CD4-positive, alpha-beta T cell (primary cell): ENCODE measurements around the gene FBXO9. TPM values are rescaled to one million over a fixed set of nuclear protein-coding genes. Genes with fewer than 3 reads are reported as not detected.

Source experiments
- ATAC-seq: fragments of 200-7000 bp; cut with Tn5 transposase; one replicate; pipeline ENCODE4 v1.10.0; 2022; ENCODE audit warnings: mild to moderate bottlenecking; ENCODE audit not compliant: poor library complexity
- CTCF ChIA-PET: fragments of 350-600 bp; sonication (Branson Sonifier 250); formaldehyde crosslinking; loops from one replicate; lab custom pipeline; 2021; ENCODE audit warnings: antibody characterized with exemption, inconsistent platforms; lab: Charles Lee
- POLR2A ChIA-PET: fragments of 350-600 bp; sonication (Branson Sonifier 250); formaldehyde crosslinking; loops from one replicate; lab custom pipeline; 2021; ENCODE audit warnings: antibody characterized with exemption, inconsistent platforms; lab: Charles Lee
- DNase-seq, 14 experiments: peaks; one replicate each; pipeline ENCODE4 v3.0.0-alpha.2; 2013 to 2020; ENCODE audit warnings: mixed read lengths in 2 of 14
- H3K27ac ChIP-seq, 2 donors: one replicate each; pipeline versions ENCODE4 v1.5.1 to v1.7.0; 2013; ENCODE audit warnings: low read length in 2 of 2, low read depth in 1 of 2, mild to moderate bottlenecking in 1 of 2
- H3K27me3 ChIP-seq, 2 experiments: 1 replicate in 1 of 2; 2 replicates in 1 of 2; pipeline versions ENCODE4 v1.6.1 to v1.7.0; 2013; ENCODE audit warnings: low read length in 2 of 2, control low read depth in 1 of 2, mild to moderate bottlenecking in 1 of 2, moderate library complexity in 1 of 2; ENCODE audit not compliant: insufficient read depth in 2 of 2, control insufficient read depth in 1 of 2
- H3K36me3 ChIP-seq: one replicate; pipeline ENCODE4 v1.6.1; 2013; ENCODE audit warnings: low read length, control low read depth; ENCODE audit not compliant: insufficient read depth
- H3K4me1 ChIP-seq: one replicate; pipeline ENCODE4 v1.6.1; 2013; ENCODE audit warnings: low read length, control low read depth; ENCODE audit not compliant: insufficient read depth
- H3K4me3 ChIP-seq: one replicate; pipeline ENCODE4 v1.5.1; 2013; ENCODE audit warnings: mild to moderate bottlenecking, low read length, moderate library complexity
- H3K9me3 ChIP-seq, 2 experiments: 1 replicate in 1 of 2; 2 replicates in 1 of 2; pipeline versions ENCODE4 v1.6.1 to v1.7.0; 2013; ENCODE audit warnings: low read length in 2 of 2, mild to moderate bottlenecking in 2 of 2, control low read depth in 1 of 2, moderate library complexity in 1 of 2; ENCODE audit not compliant: control insufficient read depth in 1 of 2, insufficient read depth in 1 of 2
- H3K27ac Mint-ChIP-seq: one replicate; pipeline ENCODE4 v1.8.0; 2020; ENCODE audit warnings: mixed read lengths
- H3K27me3 Mint-ChIP-seq: one replicate; pipeline ENCODE4 v1.8.0; 2021; ENCODE audit warnings: mixed read lengths
- H3K36me3 Mint-ChIP-seq: one replicate; pipeline ENCODE4 v1.8.0; 2021; ENCODE audit warnings: low read depth, mixed read lengths
- H3K4me1 Mint-ChIP-seq: one replicate; pipeline ENCODE4 v1.8.0; 2021; ENCODE audit warnings: low read depth, mixed read lengths
- H3K4me3 Mint-ChIP-seq: one replicate; pipeline ENCODE4 v1.8.0; 2020; ENCODE audit warnings: mild to moderate bottlenecking, mixed read lengths
- H3K9me3 Mint-ChIP-seq: one replicate; pipeline ENCODE4 v1.8.0; 2020; ENCODE audit warnings: mixed read lengths
- intact Hi-C, 2 experiments: fragments of 100-400 bp; cut with DNase I in 1 of 2; cut with micrococcal nuclease in 1 of 2; formaldehyde crosslinking; loops; one replicate each; pipeline versions ENCODE4 v1.15.1 to v1.9.0; 2023 to 2025; cut with DNase I, micrococcal nuclease
- total RNA-seq, 174 experiments: library from RNA in 2 of 174; stranded (reverse) in 2 of 174; gene quantifications; one replicate each; pipeline ENCODE4 v1.2.3 and lab custom pipeline; 2021 to 2026
- TF ChIP-seq, protein P1 (sequence below): fragments of 200-600 bp; IDR thresholded peaks from one replicate; pipeline ENCODE4 v1.8.0; 2022; ENCODE audit warnings: antibody characterized with exemption, mild to moderate bottlenecking

The FBXO9 gene
- total RNA-seq, 2 experiments from 2014 or later = 67.3 to 77.0 TPM

DNA sequence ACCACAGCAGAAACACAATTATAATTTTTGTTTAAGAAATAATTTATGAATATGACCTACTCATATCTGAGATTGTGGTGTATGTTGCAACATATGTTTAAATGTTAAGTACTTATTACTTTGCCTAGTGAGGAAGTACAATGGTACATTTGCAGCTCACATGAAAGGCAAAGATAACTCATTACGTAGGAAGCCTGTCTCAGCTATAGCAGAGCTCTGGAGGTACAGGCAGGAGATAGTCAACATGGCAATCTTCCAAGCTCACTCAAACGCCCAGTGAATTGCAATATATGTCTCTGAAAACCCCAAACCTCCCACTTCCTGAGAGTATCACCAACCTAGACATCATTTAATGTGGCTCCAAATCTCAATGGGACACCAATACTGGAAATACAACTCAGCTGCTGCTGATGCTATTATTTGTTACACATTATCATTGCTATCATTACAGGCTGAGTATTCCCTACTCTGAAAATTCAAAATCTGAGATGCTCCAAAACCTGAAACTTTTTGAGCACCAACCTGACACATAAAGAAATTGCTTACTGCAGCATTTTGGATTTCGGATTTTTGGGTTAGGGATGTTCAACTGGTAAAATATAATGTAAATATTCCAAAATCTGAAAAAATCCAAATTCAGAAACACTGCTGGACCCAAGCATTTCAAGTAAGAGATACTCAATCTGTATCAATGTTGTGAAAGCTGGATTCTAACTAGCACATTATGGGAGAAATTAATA lies 45.0 kb upstream of the FBXO9 start:
- Histone ChIP-seq H3K27ac (no peak overlapping the region), H3K4me1 (no peaks in the 10 kb centered on the region), H3K27me3 (no peaks in the 10 kb centered on the region), H3K4me3 (no peak overlapping the region), H3K9me3 (no peaks in the 10 kb centered on the region), H3K36me3 (peaks cover 33% of the 10 kb centered on the region)
- Mint-ChIP-seq H3K27me3 (no peaks in the 10 kb centered on the region), H3K36me3 (peaks cover 65% of the 10 kb centered on the region), H3K4me1 (peaks cover 20% of the 10 kb centered on the region), H3K9me3 (no peaks in the 10 kb centered on the region), H3K27ac (no peak overlapping the region), H3K4me3 (no peak overlapping the region)
- ChIA-PET CTCF (no interaction called here), POLR2A (no interaction called here)
- intact Hi-C loops = no loop called here
- no peak for DNase-seq
- ATAC-seq = peak; percentile 58
- TF ChIP-seq, protein P1, sequence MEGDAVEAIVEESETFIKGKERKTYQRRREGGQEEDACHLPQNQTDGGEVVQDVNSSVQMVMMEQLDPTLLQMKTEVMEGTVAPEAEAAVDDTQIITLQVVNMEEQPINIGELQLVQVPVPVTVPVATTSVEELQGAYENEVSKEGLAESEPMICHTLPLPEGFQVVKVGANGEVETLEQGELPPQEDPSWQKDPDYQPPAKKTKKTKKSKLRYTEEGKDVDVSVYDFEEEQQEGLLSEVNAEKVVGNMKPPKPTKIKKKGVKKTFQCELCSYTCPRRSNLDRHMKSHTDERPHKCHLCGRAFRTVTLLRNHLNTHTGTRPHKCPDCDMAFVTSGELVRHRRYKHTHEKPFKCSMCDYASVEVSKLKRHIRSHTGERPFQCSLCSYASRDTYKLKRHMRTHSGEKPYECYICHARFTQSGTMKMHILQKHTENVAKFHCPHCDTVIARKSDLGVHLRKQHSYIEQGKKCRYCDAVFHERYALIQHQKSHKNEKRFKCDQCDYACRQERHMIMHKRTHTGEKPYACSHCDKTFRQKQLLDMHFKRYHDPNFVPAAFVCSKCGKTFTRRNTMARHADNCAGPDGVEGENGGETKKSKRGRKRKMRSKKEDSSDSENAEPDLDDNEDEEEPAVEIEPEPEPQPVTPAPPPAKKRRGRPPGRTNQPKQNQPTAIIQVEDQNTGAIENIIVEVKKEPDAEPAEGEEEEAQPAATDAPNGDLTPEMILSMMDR = no peak

DNA sequence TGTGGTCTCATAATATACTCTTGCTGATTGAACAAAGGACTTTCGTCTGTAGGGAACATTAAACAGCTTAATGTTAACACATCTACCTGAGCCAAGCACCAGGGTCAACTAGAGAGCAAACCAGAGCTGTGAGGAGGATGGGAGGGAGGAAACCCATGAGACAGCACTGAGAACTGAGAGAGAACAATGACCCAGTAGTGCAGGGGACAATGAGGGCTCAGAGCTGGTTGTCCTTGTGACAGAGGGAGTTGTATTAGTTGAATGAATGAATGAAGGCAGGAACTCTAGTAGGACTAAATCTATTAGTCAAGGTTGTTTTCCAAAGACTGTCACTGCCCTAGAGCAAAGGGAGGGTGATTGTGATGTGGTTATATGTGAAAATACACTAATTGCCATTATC lies 41.9 kb upstream of the FBXO9 start:
- no peaks in the 10 kb centered on the region for H3K27me3 ChIP-seq
- Mint-ChIP-seq H3K36me3 (peaks cover 57% of the 10 kb centered on the region), H3K27ac (no peak overlapping the region), H3K4me3 (no peak overlapping the region), H3K4me1 (peaks cover 23% of the 10 kb centered on the region), H3K27me3 (no peaks in the 10 kb centered on the region), H3K9me3 (no peaks in the 10 kb centered on the region)
- TF ChIP-seq, protein P1 = no peak
- ChIA-PET POLR2A (no interaction called here), CTCF (no interaction called here)
- no peaks in the 10 kb centered on the region for H3K4me1 ChIP-seq
- H3K4me3 ChIP-seq = no peak overlapping the region
- DNase-seq (no peak), ATAC-seq (no peak)
- intact Hi-C loops = no loop called here
- H3K9me3 ChIP-seq = no peaks in the 10 kb centered on the region
- peaks cover 20% of the 10 kb centered on the region for H3K36me3 ChIP-seq
- H3K27ac ChIP-seq = no peak overlapping the region

DNA sequence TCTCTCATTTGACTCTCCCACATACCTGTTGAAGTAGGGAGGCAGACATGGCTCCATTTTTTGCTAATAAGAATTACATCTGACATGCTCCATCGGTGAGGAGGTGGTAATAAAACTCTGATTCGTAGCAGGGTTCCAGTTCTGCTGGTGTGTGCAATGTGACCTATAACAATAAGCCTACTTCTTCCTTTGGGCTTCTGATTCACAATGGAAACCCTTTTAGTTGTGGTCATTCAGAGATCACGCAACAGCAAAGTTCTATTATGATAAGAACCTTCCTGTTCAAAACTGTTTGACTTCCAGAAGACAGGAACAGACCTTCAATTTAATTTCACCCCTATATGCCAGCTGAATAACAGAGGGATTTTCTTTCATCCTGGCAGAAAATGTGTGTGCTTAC lies 38.7 kb upstream of the FBXO9 start:
- intact Hi-C loops = no loop called here
- POLR2A ChIA-PET = no interaction called here
- Histone ChIP-seq H3K4me3 (no peak overlapping the region), H3K4me1 (no peaks in the 10 kb centered on the region), H3K27ac (no peak overlapping the region), H3K9me3 (no peaks in the 10 kb centered on the region), H3K27me3 (no peaks in the 10 kb centered on the region), H3K36me3 (peaks cover 48% of the 10 kb centered on the region)
- H3K9me3 Mint-ChIP-seq = no peaks in the 10 kb centered on the region
- no peak overlapping the region for H3K27ac Mint-ChIP-seq
- no peak for DNase-seq
- peaks cover 70% of the 10 kb centered on the region for H3K36me3 Mint-ChIP-seq
- H3K4me1 Mint-ChIP-seq = peaks cover 9% of the 10 kb centered on the region
- TF ChIP-seq, protein P1 = no peak
- CTCF ChIA-PET = no interaction called here
- no peak for ATAC-seq
- no peak overlapping the region for H3K4me3 Mint-ChIP-seq
- H3K27me3 Mint-ChIP-seq = no peaks in the 10 kb centered on the region
